ENCODE measurements around the gene UNC93A. TPM values are rescaled to one million over a fixed set of nuclear protein-coding genes. Genes with fewer than 3 reads are reported as not detected.
"Not testable (repeated sequence)": the region's sequence is repeated elsewhere in the genome, so short reads cannot be mapped to it uniquely, and the experiment has no call there.

UNC93A gene
- total RNA-seq (2021; ENCODE audit: unreplicated experiment) (not detected), Bru-seq, nascent RNA (not detected), BruChase-seq, experiment 1, labeled RNA remaining after a 6-hour chase (not detected), BruChase-seq, experiment 2, labeled RNA remaining after a 2-hour chase (not detected)
- polyA plus RNA-seq (2012) = not detected in 2 replicates
- long read RNA-seq = 0 reads

GRCh38 chr6:167290786-167291622, at the start of gene UNC93A:
TSS of gene UNC93A (plus strand) at chr6:167291315. CDS start at chr6:167291490, 175 bp downstream.
- Histone ChIP-seq H3K9me2 (ENCODE audit: insufficient read depth) (no peaks in the 10 kb centered on the region), H3K4me2 (ENCODE audit: low read length) (no peak within 1 kb of the TSS), H3K9ac (ENCODE audit: low read length) (no peak within 1 kb of the TSS), H3K27me3 (ENCODE audit: insufficient read depth, low read length) (peaks cover 31% of the 10 kb centered on the region), H3K9me3 (ENCODE audit: control insufficient read depth in 1 of 2, insufficient read depth in 1 of 2, low read depth in 1 of 2, low read length in 2 of 2) (no peaks in the 10 kb centered on the region), H3K4me1 (ENCODE audit: control insufficient read depth in 1 of 2, insufficient read depth in 2 of 2, low read length in 2 of 2) (no peaks in the 10 kb centered on the region), H3K36me3 (ENCODE audit: control insufficient read depth in 1 of 2, insufficient read depth in 2 of 2, low read length in 2 of 2) (no peaks in the 10 kb centered on the region), H4K20me1 (ENCODE audit: insufficient read depth) (no peaks in the 10 kb centered on the region), H3K27ac (ENCODE audit: low read depth, low read length) (no peak within 1 kb of the TSS), H3K79me2 (ENCODE audit: insufficient read depth, low read length) (no peaks in the 10 kb centered on the region), H3K4me3 (replicated peaks in 1 of 2; ENCODE audit: low read depth in 1 of 2, low read length in 2 of 2) (no peak within 1 kb of the TSS), H2AFZ (ENCODE audit: low read depth, low read length, poor library complexity, severe bottlenecking) (no peak within 1 kb of the TSS)
- ATAC-seq = no peak
- ChIA-PET RAD21 (ENCODE audit: low non-redundant PET in 1 of 2, low total read pairs in 2 of 2, uncharacterized antibody in 2 of 2, unreplicated experiment in 2 of 2) (no interaction called here), CTCF (interaction anchor here (1.4 kb wide), 1 partner anchor 516 kb away, joined by 4 read pairs; no protein-coding TSS in a partner anchor), POLR2A (no interaction called here)
- intact Hi-C loops (cut with micrococcal nuclease) = no loop called here
- DNase-seq (ENCODE audit: low read depth, low spot score) = no peak
- TF ChIP-seq CEBPB (IDR thresholded peaks at IDR 0.05; ENCODE audit: low read depth) = no peak
- TF ChIP-seq ATF3 (IDR thresholded peaks at IDR 0.05) = no peak
- TF ChIP-seq CTCF (IDR thresholded peaks at IDR 0.05 in 2 of 3, conservative IDR thresholded peaks at IDR 0.05 in 1 of 3; ENCODE audit: borderline replicate concordance in 1 of 3, insufficient read depth in 1 of 3, low read depth in 2 of 3, low read length in 2 of 3) = no peak
- TF ChIP-seq ELF1 (IDR thresholded peaks at IDR 0.05; ENCODE audit: borderline replicate concordance, low read depth) = no peak
- no peak for TF ChIP-seq SP1 (IDR thresholded peaks at IDR 0.05; ENCODE audit: low read depth)
- TF ChIP-seq FOSL1 (IDR thresholded peaks at IDR 0.05; ENCODE audit: low read depth) = no peak
- no peak for TF ChIP-seq CBX3 (IDR thresholded peaks at IDR 0.05; ENCODE audit: low read depth)
- no TSS peak for BruUV-seq (replicated peaks)

GRCh38 chr6:167241321-167242134, 49.6 kb upstream of the UNC93A start:
- peaks cover 11% of the 10 kb centered on the region; the same call in 1 of the 2 replicates for H3K27me3 ChIP-seq (ENCODE audit: insufficient read depth, low read length)
- not testable (repeated sequence) for BruUV-seq (replicated peaks); DNase-seq (ENCODE audit: low read depth, low spot score)

GRCh38 chr6:167242135-167242506, 49.0 kb upstream of the UNC93A start:
- H3K9me3 ChIP-seq (ENCODE audit: control insufficient read depth in 1 of 2, insufficient read depth in 1 of 2, low read depth in 1 of 2, low read length in 2 of 2); H4K20me1 ChIP-seq (ENCODE audit: insufficient read depth); H3K4me3 ChIP-seq (replicated peaks in 1 of 2; ENCODE audit: low read depth in 1 of 2, low read length in 2 of 2); ATAC-seq; H3K4me1 ChIP-seq (ENCODE audit: control insufficient read depth in 1 of 2, insufficient read depth in 2 of 2, low read length in 2 of 2); H3K36me3 ChIP-seq (ENCODE audit: control insufficient read depth in 1 of 2, insufficient read depth in 2 of 2, low read length in 2 of 2); RAD21 ChIA-PET (ENCODE audit: low non-redundant PET in 1 of 2, low total read pairs in 2 of 2, uncharacterized antibody in 2 of 2, unreplicated experiment in 2 of 2); BruUV-seq (replicated peaks); DNase-seq (ENCODE audit: low read depth, low spot score); intact Hi-C loops (cut with micrococcal nuclease); H3K9me2 ChIP-seq (ENCODE audit: insufficient read depth); H2AFZ ChIP-seq (ENCODE audit: low read depth, low read length, poor library complexity, severe bottlenecking); H3K4me2 ChIP-seq (ENCODE audit: low read length); H3K27ac ChIP-seq (ENCODE audit: low read depth, low read length); POLR2A ChIA-PET; CTCF ChIA-PET; H3K79me2 ChIP-seq (ENCODE audit: insufficient read depth, low read length); H3K9ac ChIP-seq (ENCODE audit: low read length): not testable (repeated sequence)
- peaks cover 11% of the 10 kb centered on the region; the same call in 1 of the 2 replicates for H3K27me3 ChIP-seq (ENCODE audit: insufficient read depth, low read length)

More at GRCh38 chr6:167241321-167242134, 49.6 kb upstream of the UNC93A start:
- CTCF ChIA-PET; H3K4me1 ChIP-seq (ENCODE audit: control insufficient read depth in 1 of 2, insufficient read depth in 2 of 2, low read length in 2 of 2); POLR2A ChIA-PET; intact Hi-C loops (cut with micrococcal nuclease); H2AFZ ChIP-seq (ENCODE audit: low read depth, low read length, poor library complexity, severe bottlenecking); H3K79me2 ChIP-seq (ENCODE audit: insufficient read depth, low read length); H3K27ac ChIP-seq (ENCODE audit: low read depth, low read length); RAD21 ChIA-PET (ENCODE audit: low non-redundant PET in 1 of 2, low total read pairs in 2 of 2, uncharacterized antibody in 2 of 2, unreplicated experiment in 2 of 2); H3K9ac ChIP-seq (ENCODE audit: low read length); H3K9me3 ChIP-seq (ENCODE audit: control insufficient read depth in 1 of 2, insufficient read depth in 1 of 2, low read depth in 1 of 2, low read length in 2 of 2); H4K20me1 ChIP-seq (ENCODE audit: insufficient read depth); ATAC-seq; H3K4me2 ChIP-seq (ENCODE audit: low read length); H3K36me3 ChIP-seq (ENCODE audit: control insufficient read depth in 1 of 2, insufficient read depth in 2 of 2, low read length in 2 of 2); H3K9me2 ChIP-seq (ENCODE audit: insufficient read depth); H3K4me3 ChIP-seq (replicated peaks in 1 of 2; ENCODE audit: low read depth in 1 of 2, low read length in 2 of 2): not testable (repeated sequence)

Data from HCT116 (cell line).